ENCODE measurements around the gene KIF6.

Gene KIF6

DNA sequence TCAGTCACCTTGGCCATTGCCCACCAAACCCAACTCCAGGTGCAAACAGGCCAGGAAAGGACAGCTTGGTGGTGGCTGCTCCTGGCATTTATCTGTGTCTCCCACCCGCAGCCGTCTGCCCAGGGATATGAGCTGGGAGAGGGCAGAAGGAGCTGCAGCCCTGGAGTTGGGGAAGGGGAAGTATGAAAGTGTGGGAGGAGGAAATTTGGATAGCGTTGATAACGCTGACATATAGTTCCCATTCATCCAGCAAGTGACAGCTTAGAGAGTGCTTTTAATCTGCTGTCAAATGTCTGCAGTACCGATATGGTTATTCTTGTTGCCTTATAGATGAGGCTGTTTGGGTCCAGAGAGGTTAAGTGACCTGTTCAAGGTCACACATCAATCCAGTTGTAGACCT lies 403.4 kb downstream of the KIF6 start:
- no peak for DNase-seq (ENCODE audit: low read depth, low spot score)

- DNase-seq (ENCODE audit: low read depth, low spot score): no peak
These were observed 404.7 kb downstream of the KIF6 start for GRCh38 chr6:39320363-39320984.

- DNase-seq (ENCODE audit: low read depth, low spot score): no peak
These were observed 405.4 kb downstream of the KIF6 start for GRCh38 chr6:39319621-39320362.

GRCh38 chr6:39317256-39317655 lies 408.0 kb downstream of the KIF6 start:
- no peak for DNase-seq (ENCODE audit: low read depth, low spot score)

DNA sequence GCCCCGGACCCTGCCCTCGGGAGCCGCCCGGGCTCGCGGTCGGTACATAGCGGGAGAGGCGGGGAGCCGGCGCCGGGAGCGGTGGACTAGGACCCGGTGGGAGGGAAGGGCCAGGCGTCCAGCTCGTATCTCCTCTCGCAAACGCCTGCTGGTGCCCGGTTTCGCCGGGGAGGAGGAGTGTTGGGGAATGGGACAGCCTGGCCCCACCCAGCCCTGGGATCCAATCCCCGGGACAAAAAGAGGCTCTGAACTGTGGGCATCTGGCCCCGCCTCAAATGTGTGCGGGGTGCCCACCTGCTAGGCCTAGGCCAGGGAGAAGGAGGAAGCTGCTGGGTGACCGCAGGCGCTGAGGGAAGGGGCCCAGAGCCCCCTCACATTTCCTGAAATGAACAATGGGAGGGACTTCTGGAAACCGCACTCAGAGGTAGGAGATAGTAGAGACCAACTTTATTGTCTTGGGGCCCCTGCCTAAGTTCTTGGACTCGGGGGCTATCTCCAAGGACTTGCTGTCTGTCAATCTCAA lies 410.9 kb downstream of the KIF6 start, which contains the start of gene KCNK17:
KCNK17 (minus strand) TSS at position 147 of the 523 bp plus-strand sequence; CDS start at position 48, 99 bp downstream.
- no peak for DNase-seq (ENCODE audit: low read depth, low spot score)

DNA sequence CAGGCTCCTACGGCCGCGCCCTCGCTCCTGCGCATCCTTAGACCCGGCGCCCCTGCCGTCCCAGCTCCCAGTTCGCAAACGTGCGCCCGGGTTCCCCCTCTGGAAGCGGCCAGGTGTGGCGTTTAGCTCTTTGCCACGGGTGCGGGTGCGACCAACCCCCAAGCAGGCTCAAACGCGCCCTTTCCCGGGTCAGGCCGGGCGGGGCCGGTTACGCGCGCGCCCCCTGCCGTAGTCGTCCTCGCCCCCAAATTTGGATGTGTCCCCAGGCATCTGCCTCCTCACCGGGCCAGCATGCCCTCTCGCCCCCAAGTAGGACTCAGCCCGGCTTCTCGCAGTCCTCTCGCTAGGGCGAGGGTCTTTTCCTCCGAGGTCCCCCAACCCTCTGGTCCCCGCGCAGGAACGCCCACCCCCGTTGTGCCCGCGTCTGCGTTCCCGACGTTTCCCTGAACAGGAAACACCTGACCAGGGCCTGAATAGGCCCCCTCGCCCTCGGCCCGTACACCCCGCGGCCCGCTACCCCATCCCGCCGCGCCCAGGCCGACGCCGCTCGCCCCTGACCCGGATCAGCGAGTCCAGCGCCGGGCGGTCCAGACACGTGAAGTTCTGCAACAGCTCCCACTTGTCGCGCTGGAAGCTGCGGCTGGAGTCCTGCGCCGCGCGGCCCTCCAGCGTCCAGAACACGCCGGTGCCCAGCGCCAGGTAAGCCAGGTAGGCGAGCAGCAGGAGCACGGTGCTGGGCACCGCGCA lies 411.5 kb downstream of the KIF6 start:
- no peak for DNase-seq (ENCODE audit: low read depth, low spot score)

- no peak for DNase-seq (ENCODE audit: low read depth, low spot score)
These were observed 412.2 kb downstream of the KIF6 start for GRCh38 chr6:39312912-39313525.

- no peak for DNase-seq (ENCODE audit: low read depth, low spot score)
These were observed 414.7 kb downstream of the KIF6 start for GRCh38 chr6:39310542-39310941.

- DNase-seq (ENCODE audit: low read depth, low spot score): peak; percentile 31
These were observed 415.2 kb downstream of the KIF6 start for GRCh38 chr6:39309942-39310531.

DNA sequence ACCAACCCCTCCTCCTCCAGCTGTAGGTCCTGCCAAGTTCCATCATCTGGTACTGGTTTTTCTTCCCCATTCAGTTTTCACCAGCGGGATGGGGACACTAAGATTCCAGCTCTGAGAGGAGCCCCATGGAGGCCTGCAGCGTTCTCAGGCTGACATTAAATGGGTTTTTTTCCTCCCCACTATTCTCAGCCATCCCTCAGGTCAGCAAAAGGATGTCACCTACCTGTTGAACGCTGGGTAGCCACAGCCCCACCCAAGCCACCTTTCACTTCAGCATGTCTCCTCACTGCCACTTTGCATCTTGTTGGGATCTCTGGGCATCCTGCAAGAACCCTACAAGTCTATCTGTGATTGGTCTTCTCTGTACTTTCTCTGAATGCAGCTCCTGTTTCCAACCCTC lies 417.7 kb downstream of the KIF6 start:
- no peak for DNase-seq (ENCODE audit: low read depth, low spot score)

DNA sequence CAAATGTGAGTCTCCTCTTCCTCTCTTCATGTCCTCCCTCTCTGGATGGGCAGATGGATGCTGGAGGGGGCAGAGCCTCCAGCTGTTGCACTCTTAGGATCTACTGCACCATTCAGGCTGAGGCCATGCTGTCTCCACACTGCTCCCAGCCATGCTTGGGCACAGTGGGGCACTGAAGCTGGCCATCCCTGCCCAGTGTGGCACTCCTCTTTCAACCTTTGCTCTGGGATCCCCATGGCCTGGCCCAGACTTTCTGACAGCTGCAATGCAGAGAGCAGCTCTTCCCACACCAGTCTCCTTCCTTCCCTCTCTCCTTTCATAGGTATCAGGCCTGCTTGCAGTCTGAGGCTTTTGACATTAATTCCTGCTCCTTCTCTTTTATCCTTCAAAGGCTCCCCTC lies 420.3 kb downstream of the KIF6 start:
- DNase-seq (ENCODE audit: low read depth, low spot score): no peak

GRCh38 chr6:39303425-39304153 lies 421.6 kb downstream of the KIF6 start:
- DNase-seq (ENCODE audit: low read depth, low spot score): no peak

GRCh38 chr6:39302669-39303424 lies 422.4 kb downstream of the KIF6 start:
- peak; percentile 10 for DNase-seq (ENCODE audit: low read depth, low spot score)

DNA sequence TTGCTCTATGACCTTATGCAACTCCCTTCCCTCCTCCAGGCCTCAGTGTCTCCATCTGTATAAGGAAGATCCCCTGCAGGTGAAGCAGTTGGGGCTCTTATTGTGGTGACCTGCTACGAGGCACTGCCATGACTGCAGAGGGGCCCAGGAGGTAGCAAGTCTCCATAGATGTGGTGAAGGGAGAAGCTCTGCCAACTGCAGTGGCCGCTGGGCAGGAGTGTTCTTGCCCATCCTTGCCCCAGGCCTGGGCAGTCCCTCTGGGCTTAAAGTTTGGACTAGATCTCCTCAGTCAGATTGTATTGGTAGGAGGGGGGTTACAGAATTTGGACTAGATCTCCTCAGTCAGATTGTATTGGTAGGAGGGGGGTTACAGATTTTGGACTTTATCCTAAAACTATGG lies 423.2 kb downstream of the KIF6 start:
- no peak for DNase-seq (ENCODE audit: low read depth, low spot score)

DNA sequence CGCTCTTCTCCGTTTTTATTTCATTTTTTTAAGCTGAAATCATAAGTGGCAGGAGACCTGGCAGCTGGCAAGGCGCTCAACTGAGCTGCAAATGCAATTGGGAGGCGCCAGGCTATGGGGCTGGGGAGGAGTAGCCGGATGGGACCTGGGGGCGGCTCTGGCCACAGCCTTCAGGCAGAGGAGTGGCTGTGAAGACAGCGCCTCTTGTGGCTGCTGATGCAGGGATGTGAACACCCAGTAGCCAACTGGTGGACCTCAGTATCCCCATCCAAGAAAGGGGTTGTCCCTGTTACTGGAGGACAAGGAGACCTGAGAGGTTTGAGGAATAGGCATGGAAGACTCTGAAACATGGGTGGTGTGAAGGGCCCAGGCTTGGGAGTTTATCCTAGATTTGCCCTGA lies 423.6 kb downstream of the KIF6 start:
- no peak for DNase-seq (ENCODE audit: low read depth, low spot score)

DNA sequence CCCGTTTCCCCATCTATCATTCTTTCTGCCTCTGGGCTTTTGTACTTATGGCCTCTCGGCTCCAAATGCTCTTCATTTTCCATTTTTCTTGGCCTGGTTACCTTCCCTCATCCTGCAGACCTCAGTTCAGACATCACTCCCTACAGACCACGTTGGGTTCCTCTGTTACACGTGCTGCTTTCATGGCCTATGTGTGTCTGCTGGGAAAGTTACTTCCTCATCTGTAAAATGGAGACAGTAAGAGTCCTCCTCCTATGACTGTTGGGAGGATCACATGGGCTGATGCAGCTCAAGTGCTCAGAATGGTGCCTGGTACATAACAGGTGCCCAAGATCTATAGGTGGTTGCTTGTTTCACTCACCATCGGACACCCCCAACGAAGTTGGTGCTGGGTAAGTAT lies 424.5 kb downstream of the KIF6 start:
- no peak for DNase-seq (ENCODE audit: low read depth, low spot score)

GRCh38 chr6:39298061-39298460 lies 427.1 kb downstream of the KIF6 start:
- DNase-seq (ENCODE audit: low read depth, low spot score): no peak

- DNase-seq (ENCODE audit: low read depth, low spot score): no peak
These were observed 428.2 kb downstream of the KIF6 start for GRCh38 chr6:39296745-39297640.

- DNase-seq (ENCODE audit: low read depth, low spot score): no peak
These were observed 429.6 kb downstream of the KIF6 start for GRCh38 chr6:39295611-39296011.
